ENCODE results near the gene CAMK4.

CAMK4 gene

DNA sequence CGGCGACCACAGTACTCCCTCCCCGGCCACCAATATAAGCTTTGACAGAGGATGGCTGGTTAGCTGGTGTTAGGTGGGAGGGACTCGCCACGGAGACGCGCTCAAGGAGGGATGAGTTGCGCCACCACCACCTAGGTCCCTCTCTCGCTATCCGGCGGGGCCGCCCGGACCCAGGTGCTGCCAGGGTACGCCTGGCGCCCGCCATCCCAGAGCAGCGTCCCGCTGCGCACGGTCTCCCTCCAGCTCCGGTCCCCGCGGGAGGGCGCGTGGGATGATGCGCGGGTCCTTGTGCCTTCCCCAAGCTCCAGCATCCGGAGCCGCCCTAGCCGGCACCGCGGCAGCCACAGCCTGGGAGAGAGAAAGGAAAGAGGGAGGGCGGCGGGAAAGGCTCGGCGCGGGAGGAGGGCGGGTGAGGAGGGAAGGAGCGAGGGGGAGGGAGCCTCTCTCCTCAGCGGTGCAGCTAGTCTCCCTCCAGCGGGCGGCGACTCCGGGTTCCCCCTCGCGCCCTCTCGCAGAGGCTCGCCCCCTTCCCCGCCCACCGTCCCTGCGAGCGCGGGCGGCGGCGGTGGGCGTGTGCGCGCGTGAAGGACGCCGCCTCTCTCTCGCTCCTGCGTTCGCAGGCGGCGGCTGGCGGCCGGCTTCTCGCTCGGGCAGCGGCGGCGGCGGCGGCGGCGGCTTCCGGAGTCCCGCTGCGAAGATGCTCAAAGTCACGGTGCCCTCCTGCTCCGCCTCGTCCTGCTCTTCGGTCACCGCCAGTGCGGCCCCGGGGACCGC, at the start of gene CAMK4:
CAMK4 (plus strand) TSS at position 598 of the 774 bp plus-strand sequence; CDS start at position 698, 100 bp downstream.
- DNase-seq, result no peak

DNA sequence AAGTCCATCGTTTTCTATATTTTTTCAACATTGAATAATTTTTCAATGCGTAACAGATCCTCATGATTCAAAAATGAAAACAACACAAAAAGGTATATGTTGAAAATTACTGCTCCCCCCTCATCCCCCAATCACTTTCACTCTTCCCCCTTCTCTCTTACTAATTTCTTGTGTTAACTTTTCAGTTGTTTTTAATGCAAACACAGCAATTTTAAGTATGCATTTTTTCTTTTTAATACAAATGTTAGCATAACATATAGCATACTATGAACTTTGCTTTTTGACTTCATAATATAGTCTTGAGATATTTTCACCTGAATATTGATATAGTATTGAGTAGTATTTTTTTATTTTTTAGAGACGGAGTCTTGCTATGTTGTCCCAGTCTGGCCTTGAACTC, 41.1 kb upstream of the CAMK4 start:
- no peak for DNase-seq

DNA sequence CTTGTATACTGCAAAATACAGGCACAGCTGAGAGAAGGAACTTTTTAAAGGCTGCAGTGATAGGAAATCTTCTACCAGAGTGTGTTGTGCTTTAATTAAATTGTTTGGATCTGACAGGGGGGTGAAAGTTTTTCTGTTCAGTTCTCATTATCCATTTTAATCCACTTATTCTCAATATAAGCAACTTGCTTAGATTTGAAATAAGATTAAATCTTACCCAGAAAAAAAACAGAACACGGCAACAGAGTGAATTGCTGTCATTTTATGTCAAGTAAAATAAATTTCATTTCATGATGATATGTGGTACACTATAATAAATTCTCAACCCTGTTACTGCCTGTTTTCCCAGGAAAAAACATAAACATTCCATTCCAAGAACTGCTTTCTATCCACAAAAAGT, 37.1 kb upstream of the CAMK4 start:
- DNase-seq, result no peak

DNA sequence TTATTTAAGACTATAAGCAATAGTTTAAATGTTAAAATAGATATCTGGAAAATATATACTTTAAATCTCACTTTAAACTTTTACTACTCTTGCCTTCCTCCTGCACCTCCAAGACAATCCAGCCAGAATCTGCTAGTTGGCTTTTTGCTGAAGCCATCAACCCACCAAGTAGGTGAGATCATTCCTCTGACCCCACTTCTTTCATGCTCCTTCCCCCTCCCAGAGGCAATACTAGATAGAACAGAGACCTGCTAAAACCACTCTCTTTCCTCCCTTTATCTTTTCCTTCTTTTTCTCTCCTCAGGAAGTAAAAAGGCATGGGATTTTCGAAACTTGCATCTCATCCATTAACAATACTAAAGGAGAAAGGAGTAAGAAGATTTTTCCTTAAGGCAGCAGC, 30.1 kb upstream of the CAMK4 start:
- no peak for DNase-seq

DNA sequence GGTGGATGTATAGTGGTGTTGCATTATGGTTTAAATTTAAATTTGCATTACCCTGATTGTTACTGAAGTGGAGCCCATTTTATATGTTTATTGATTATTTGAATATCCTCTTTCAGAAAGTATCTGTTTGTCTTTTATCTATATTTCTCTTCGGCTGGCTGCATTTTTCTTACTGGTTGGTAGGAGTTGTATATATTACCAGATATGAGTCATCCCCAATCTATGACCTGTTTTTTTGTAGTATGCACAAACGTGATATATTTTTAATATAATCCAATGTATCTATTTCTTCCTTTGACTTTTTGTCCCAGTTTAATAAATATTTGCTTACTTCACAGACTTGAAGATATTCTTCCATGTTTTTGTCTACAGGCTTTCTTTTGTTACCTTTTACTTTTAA, 29.3 kb upstream of the CAMK4 start:
- no peak for DNase-seq

DNA sequence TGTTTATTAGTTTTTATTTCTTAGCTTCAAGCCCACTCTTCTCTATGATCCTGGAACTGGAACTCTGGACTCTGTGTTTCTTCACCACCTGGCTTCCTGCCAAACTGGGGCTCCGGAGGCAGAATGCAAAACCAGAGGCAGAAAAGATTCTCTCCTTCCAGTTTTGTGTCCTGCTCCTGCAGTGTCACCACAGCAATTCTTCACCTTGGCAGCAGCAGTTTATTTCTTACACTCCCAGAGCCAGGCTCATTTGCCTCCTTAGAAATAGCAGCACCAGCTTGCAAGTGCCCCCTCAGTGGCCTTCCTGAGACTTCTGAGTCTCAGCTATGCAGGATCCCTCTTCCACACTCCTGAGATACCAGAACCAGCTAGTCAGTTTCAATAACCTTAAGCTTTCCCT, 26.7 kb upstream of the CAMK4 start:
- DNase-seq, result no peak

DNA sequence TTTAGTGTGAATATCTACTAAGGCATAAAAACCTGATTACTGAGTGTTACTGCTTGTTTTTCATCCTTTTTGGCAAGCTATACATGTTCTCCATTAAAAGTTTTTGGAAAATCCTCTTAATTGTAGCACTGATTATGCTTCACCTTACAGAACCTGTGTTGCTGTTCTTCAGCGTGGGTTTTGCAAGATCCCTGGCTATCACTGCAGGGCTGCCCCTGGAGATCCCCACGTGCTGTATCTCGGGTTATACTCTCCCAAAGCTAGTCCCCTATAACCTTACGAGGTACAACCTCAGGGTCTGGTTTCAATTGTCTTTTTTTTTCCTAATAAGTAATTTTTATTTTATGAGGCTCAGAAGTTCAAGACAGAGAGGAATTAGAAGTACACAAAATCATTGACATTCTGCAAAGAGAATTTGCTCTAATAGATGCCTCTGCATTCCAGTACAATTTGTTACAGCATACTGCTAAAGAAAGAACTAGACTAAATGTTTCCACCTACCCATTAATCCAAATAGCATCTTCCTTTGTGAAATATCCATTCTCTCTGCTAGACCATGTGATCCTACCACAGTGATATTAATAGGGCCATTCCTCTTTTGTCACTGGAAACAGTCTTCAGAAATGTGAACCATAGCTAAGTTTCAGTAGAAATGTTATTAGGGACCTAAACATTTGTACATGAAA, 25.8 kb upstream of the CAMK4 start:
- DNase-seq, result no peak

DNA sequence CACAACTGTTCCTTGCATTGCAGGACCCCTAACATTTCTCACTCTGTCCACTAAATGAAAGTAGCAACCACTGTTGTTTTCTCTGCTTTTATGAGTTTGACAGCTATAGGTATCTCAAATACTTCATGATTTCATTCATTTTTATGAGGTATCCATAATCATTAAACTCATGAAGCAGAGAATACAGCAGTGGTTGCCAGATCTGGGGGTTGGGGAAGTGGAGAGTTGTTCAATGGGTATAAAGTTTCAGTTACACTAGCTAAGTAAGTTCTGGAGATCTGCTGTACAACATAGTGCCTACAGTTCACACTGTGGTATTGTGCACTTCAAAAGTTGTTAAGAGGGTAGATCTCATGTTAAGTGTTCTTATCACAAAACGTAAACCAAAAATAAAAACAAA, 23.4 kb upstream of the CAMK4 start:
- no peak for DNase-seq

DNA sequence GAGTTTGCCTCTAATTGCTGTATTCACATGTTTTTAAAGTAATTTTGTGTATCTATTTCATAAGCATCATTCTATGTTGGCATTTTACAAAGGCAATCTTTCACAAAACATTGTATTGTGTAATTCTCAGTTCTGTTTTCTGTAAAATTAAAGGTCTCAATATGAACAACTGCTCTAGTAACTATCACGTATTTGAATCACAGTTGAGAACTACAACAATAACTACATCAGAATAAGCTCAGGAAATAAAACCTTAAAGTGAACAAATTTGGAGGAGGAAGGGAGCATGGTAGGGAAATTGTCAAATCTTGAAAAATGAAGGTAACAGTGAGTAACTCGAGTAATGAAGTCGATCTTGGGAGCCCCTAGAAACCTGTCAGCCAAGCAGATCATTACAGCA, 22.5 kb upstream of the CAMK4 start:
- no peak for DNase-seq

DNA sequence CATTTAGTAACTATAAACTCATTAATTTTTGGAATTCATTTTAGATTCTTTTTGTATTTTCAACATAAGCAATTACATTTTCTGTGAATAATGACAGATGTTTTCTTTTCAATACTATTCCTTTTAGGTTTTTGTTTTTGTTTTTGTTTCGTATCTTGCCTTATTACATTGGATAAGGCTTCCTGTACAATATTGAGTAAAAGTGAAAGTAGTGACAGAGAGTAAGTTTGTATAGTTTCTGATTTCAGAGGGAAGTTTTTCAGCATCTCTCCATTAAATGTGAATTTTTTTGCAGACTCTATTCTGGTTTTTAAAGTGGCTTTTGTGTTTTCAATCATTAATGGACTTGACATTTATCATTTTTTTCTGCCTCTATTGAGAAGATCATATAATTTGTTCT, 12.8 kb upstream of the CAMK4 start:
- DNase-seq, result no peak

DNA sequence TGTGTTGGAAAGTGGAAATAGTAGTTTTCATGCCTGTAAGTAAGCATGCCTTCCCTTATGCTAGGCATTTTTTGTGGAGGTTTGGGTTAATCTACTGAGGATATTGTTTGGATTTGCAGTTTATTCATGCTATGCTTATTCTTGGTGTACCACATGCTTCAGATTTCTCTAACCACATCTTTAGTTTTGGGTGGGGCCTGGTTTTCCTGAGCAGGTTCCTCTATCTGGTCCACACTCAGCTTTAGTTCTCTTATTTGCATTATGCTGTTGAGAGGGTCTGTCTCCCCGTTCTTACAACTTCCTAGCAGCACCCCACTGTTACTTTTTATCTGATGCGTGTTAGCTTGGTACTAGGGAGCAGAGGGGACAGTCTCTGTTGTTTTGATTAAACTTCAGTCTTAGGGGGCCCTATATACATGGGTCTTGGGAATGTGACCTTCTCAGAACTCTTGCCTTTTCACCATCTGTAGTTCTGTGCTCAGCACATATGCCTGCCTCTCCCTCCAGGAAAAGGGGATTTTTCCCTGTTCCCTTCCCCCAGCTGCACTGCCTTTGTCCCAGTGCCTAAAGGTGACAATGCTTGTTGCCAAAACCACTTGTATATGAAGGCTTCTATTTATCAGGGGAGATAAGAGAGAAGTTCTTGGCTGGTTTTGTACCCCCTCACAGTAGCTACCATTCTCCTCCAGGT, 10.0 kb upstream of the CAMK4 start:
- DNase-seq, result no peak

DNA sequence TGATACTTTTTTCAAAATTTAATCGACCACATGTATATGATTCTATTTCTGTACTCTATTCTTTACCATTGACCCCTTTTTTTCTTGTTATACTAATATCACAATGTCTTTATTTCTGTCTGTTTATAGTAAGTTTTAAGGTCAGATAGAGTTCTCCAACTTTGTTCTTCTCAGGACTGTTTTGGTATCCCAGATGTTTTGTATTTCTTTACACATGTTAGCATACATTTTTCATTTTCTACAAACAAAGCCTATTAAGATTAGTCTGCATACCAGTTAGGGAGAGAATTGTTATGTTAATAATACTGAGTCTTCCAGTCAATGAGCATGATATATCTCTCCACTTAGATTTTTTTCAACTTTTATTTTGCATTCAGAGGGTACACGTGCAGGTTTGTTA, 8.2 kb upstream of the CAMK4 start:
- no peak for DNase-seq

DNA sequence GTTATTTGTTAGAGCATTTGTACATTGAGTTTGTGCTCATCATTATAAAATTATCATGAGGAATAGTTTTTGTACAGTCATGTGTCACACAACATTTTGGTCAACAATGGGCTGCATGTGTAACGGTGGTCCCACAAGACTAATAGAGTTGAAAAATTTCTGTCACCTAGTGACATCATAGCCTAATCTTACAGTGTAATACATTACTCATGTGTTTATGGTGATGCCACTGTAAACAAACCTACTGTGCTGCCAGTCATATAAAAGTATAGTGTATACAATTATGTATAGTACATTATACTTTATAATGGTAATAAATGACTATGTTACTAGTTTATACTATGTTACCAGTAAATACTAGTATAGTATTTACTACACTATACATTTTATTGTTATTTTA, 3.0 kb upstream of the CAMK4 start:
- DNase-seq, result no peak

DNA sequence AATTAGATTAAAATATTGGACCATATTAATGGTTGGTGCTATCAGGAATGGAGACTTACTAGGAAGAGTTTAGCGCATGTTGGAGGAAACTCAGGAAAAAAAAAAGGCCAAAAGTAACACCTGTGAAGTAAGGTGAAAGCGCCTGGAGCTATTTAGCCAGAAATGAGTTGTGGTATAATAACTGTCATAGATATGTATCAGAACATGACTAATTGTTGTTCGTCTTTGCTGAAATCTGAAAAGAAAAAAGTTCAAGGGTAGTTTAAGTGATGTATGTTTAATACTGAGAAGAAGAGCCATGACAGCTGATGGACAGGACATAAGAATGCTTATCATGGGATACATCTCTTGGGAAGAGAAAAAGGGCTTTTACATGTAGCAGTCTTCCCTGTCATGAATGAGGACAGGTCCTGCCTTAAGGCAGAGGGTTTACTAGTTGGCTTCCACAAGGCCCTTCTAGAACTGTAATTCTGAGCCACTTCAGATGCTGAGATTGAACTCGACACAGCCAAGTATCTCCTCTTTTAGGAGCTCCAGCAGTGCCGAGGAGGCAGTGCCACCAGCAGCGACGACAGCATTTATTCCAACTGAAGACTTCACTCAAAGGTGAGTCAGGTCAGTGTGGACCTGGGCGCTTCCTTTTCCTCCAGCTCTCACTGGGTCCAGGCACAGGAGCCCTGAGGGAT, 940 bp upstream of the CAMK4 start:
- no peak for DNase-seq

DNA sequence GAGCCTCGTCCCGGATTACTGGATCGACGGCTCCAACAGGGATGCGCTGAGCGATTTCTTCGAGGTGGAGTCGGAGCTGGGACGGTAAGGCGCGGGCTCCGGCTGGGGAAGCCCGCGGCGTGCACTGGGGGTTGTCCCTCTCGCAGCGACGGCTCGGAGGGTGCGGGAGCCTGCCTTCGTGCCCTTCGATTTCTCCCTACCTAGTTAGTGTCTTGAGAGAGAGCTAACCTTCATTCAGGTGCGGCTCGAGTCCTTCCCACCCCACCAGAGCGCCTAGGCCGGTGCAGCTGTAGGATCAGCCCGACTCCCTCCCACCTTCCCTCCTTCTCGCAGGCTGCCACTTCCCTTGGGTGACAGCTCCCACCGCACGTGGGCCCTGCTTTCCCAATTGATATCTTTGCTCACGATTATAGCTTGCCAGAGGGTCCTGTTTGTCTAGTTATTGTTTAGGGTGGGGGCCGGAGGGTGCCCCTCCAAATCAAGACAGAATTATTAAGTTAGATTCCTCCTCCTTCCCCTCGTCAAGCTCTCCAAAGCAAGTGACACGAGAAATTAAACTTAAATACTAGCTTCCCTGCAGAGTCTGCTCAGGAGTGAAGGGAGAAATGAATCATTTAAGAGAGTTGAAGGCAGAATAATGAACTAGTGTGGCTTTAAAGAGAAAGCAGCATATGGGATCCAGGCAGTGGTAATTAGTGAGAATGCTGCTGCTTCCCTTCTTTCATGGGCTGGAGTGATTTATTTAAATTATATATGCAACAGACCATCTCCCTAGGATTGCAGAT, 569 bp downstream of the CAMK4 start:
- no peak for DNase-seq

DNA sequence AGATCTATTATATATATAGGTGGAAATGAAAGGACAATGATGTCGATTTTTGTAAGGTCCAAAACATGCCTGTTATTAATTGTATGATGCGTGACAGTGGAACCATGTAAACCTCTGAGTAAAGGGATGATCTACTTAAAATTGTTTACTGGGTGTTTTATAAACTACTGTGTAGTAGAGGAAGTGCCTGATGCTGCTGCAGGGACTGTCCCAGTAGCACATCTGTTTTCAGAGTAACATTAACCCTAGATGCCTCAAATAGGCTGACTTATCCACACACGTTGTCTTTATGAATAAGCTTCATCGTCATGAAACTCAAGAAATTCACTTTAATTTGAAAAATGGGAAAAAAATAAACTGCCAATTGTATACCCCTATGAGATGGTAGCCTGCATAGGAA, 1.7 kb downstream of the CAMK4 start:
- DNase-seq, result no peak

DNA sequence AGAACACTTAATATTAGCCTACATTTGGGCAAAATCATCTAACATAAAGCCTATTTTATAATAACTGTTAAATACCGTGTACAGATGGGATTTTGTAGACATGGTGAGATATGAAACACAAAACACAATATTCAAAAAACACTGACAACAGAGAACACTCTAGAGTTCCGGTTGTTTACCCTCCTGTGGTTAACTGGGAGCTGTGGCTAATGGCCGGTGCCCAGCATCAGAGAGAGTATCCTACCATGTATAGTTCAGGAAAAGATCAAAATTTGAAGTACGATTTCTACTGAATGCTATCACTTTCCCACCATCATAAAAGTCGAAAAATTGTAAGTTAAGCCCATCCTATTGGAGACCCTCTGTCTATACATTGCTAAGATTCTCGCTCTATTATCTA, 2.4 kb downstream of the CAMK4 start:
- DNase-seq, result no peak

DNA sequence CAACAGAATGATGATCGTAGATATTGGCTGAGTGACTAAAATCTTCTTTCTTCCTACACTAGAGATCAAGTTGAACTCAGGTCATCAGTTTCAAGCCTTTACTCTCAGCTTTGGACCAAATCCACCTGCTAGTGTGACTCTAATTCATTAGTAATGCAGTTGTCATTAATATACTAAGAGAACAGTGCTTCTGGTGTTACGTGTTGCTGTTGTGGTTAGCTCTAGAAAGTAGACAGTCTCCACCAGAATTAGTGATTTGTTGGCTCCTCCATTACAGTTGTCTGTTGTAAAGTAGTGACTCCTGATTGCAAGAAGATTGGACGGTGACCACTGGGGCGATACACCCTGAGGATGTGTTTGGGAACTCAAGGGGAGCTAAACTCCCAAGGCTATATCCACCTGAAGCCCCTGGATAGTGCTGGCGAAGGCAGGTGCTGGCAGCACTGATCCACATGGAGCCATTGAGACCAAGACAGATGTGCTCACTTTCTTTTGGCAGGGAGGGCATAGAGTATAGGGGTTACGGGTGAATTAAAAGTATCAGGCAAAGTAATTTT, 3.1 kb downstream of the CAMK4 start:
- no peak for DNase-seq

DNA sequence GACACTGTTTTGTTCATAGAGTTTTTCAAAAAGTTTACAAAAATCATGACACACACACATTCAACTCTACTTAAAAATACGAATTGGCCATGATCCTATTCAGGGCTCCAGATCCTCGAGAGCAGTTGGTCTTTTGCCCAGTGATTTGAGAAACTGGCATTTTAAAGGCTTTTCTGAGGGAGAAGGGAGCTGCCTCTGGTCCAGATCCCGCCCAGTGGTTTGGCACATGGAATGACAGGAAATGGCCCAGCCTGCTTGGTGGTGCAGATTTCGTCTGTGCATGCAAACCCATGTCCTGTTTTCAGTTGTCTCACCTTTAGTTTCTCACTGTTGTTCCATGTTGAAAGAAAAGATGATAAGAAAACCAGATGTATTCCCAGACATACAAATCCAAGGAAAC, 3.6 kb downstream of the CAMK4 start:
- no peak for DNase-seq

DNA sequence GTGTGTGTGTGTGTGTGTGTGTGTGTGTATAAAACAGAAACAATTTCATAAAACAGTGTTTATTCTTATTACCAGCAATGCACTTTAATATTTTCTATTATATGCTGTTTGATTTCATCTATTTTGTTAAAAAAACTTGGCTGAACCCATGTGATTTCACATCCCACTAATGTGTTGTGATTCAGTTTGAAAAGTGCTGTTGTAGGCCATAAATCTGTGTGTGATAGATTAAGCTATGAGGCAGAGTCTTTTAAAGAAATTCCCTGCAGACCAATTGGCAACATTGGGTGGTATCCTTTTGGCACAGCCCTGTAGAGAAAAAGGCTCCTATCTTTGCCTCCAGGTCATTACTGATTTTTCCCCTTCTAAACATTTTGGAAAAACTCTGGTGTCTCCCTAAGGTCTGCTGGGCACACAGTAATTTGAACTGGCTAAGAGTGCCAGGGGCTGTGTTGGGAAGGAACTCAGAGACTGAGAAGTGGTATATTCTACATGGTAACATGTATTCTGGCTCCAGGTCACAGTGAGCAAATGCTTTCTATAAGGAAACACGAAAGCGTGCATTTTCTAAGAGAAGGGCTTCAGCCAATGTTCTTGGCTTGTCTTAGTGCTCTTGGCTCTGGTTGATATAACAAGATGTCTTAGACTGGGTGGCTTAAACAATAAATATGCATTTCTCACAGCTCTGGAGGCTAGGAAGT, 4.5 kb downstream of the CAMK4 start:
- no peak for DNase-seq

DNA sequence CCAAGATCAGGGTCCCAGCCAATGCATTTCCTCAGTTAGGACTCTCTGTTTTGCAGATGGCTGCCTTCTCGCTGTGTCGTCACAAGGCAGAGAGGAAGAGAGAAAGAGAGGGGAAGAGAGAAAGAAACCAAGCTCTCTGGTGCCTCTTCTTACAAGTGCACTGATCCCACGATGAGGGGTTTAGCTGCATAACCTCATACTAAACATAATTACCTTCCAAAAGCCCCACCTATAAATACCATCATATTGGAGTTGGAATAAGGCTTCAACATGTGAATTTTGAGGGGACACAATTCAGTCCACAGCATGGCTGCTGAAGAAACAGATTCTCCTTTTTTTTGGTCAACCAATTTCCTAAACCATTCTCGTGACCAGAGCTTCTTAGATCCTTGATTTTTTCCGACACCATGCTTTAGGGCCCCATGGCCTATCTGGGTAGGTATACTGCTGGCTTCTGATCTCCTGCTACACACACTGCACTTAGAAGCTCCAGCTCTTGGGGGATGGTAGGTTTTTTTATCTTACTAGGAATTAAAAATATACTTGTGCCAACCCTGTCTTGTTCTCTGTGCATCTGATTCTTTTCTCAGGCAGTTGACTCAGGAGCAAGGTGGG, 5.1 kb downstream of the CAMK4 start:
- DNase-seq, result no peak
